ENCODE results near the gene XYLT1. TPM values are rescaled to one million over a fixed set of nuclear protein-coding genes. Genes with fewer than 3 reads are reported as not detected.

XYLT1 gene
- total and polyA plus RNA-seq, 2 of the 4 experiments (the other 2 are of a cell fraction), result 9.0 to 12.7 TPM

DNA sequence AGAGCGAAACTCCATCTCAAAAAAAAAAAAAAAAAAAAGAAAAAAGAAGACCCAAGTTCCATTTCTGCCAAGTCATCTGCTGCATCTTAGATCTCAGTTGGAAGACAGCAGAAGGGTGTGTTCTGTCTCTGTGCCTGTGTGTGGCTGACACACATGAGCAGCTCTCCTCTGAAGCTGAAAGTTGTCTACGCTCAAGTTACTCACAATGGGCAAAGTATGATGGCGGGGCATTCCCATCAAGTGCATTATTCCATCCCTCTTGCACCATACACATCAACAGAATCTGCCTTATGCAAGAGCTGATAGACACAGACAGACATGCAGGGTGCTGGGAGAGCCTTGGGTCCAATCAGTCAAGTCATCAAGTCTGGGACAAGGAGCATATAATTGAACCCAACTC is 402.2 kb downstream of the XYLT1 start:
- H3K9me3 ChIP-seq (ENCODE audit: control insufficient read depth, insufficient read depth, low read length), result no peaks in the 10 kb centered on the region
- in situ Hi-C loops (cut with MboI; ENCODE audit: low sequenced_read_pairs) (no loop called here), intact Hi-C loops (cut with micrococcal nuclease) (no loop called here), dilution Hi-C loops (cut with HindIII; ENCODE audit: low sequenced_read_pairs, unreplicated experiment) (no loop called here)
- no peaks in the 10 kb centered on the region for H3K36me3 ChIP-seq (ENCODE audit: control insufficient read depth, insufficient read depth, low read length)
- no peak overlapping the region for H3K4ac ChIP-seq (ENCODE audit: low read depth, low read length)
- no peak overlapping the region for H3K14ac ChIP-seq (replicated peaks; ENCODE audit: low read depth, low read length)
- no peak overlapping the region for H3K18ac ChIP-seq (ENCODE audit: low read depth, low read length)
- no peak for TF ChIP-seq SMC3 (IDR thresholded peaks at IDR 0.05; ENCODE audit: low read depth, low read length)
- no peak for TF ChIP-seq CTCF (conservative IDR thresholded peaks at IDR 0.05; ENCODE audit: low read depth, low read length)
- TF ChIP-seq NFE2L2 (IDR thresholded peaks at IDR 0.05; ENCODE audit: low read depth, low read length), result no peak
- TF ChIP-seq RCOR1 (IDR thresholded peaks at IDR 0.05; ENCODE audit: insufficient replicate concordance, low read length), result no peak
- no peak for TF ChIP-seq BHLHE40 (IDR thresholded peaks at IDR 0.05; ENCODE audit: low read depth, low read length)
- no peak for TF ChIP-seq CEBPB (IDR thresholded peaks at IDR 0.05; ENCODE audit: low read depth, low read length)
- TF ChIP-seq MXI1 (IDR thresholded peaks at IDR 0.05; ENCODE audit: borderline replicate concordance, low read depth, low read length), result no peak
- TF ChIP-seq USF2 (IDR thresholded peaks at IDR 0.05; ENCODE audit: low read depth, low read length), result no peak
- no peak for TF ChIP-seq ELK1 (IDR thresholded peaks at IDR 0.05; ENCODE audit: borderline replicate concordance, low read depth, low read length)
- no peak for TF ChIP-seq POLR2A (IDR thresholded peaks at IDR 0.05; ENCODE audit: low read depth, low read length)
- no peak for TF ChIP-seq RFX5 (IDR thresholded peaks at IDR 0.05; ENCODE audit: low read depth, low read length)
- TF ChIP-seq MAZ (IDR thresholded peaks at IDR 0.05; ENCODE audit: borderline replicate concordance, low read depth, low read length), result no peak
- H3K27ac ChIP-seq (ENCODE audit: insufficient read depth, low read length), result no peak overlapping the region
- ChIA-PET CTCF (no interaction called here), POLR2A (ENCODE audit: unreplicated experiment) (interaction anchor here (0.6 kb wide), 1 partner anchor 74 kb away, joined by 4 read pairs; no protein-coding TSS in a partner anchor)
- no peaks in the 10 kb centered on the region for H3K27me3 ChIP-seq (ENCODE audit: control insufficient read depth, insufficient read depth, low read length)
- no peak overlapping the region for H3K9ac ChIP-seq (ENCODE audit: low read depth, low read length)
- BruUV-seq (replicated peaks), result no TSS peak
- H4K91ac ChIP-seq (ENCODE audit: insufficient read depth, low read depth, low read length), result no peak overlapping the region
- no peaks in the 10 kb centered on the region for H3K9me1 ChIP-seq (ENCODE audit: insufficient read depth, low read length)
- no peak overlapping the region for H3K23ac ChIP-seq (ENCODE audit: low read depth, low read length)
- no peak overlapping the region for H3K4me3 ChIP-seq (ENCODE audit: insufficient read depth, low read depth, low read length)
- H3K79me1 ChIP-seq (ENCODE audit: low read depth in 1 of 2, low read length in 2 of 2), result no peaks in the 10 kb centered on the region
- no peak overlapping the region for H2BK15ac ChIP-seq (ENCODE audit: low read depth, low read length)
- H3K56ac ChIP-seq (ENCODE audit: extremely low read depth, insufficient read depth, low read length), result no peak overlapping the region
- H3K4me1 ChIP-seq (ENCODE audit: control insufficient read depth, insufficient read depth, low read length), result no peaks in the 10 kb centered on the region
- DNase-seq (no peak), ATAC-seq (ENCODE audit: low read depth) (no peak)
- H4K8ac ChIP-seq (ENCODE audit: low read depth in 2 of 2, low read length in 2 of 2), result no peak overlapping the region
- H2AK5ac ChIP-seq (ENCODE audit: low read depth, low read length), result no peak overlapping the region
- H2BK5ac ChIP-seq (ENCODE audit: low read depth, low read length, poor library complexity, severe bottlenecking), result no peak overlapping the region
- H3K4me2 ChIP-seq (ENCODE audit: low read depth, low read length), result no peak overlapping the region
- no peak overlapping the region for H2BK20ac ChIP-seq (ENCODE audit: low read depth, low read length)
- no peaks in the 10 kb centered on the region for H4K20me1 ChIP-seq (ENCODE audit: insufficient read depth, low read length)
- H2AFZ ChIP-seq (replicated peaks; ENCODE audit: low read length, poor library complexity), result no peak overlapping the region
- no CpG with 5 or more reads among the region's 3 CpGs for WGBS, 2 experiments (ENCODE audit: extremely low coverage in 2 of 2, insufficient read length in 1 of 2)
- no peak overlapping the region for H4K5ac ChIP-seq (ENCODE audit: low read depth, low read length)
- H2BK120ac ChIP-seq (ENCODE audit: low read depth, low read length), result no peak overlapping the region
- H2AK9ac ChIP-seq (replicated peaks; ENCODE audit: low read depth, low read length, poor library complexity), result no peak overlapping the region
